Common myeloid progenitor, CD34-positive (primary cell): Measurements from ENCODE around the gene COX8C.
A peak's percentile ranks its signal among the peaks of the same experiment; 100 is the strongest.

Source experiments
- CTCF ChIA-PET: fragments of 350-600 bp; sonication (Branson Sonifier 250); formaldehyde crosslinking; loops from one replicate; lab custom pipeline; 2021; ENCODE audit warnings: antibody characterized with exemption; lab: Charles Lee
- POLR2A ChIA-PET: fragments of 350-600 bp; sonication (Branson Sonifier 250); formaldehyde crosslinking; loops from one replicate; lab custom pipeline; 2021; ENCODE audit warnings: antibody characterized with exemption; lab: Charles Lee
- DNase-seq, 3 donors: peaks; one replicate each; pipeline versions ENCODE4 v3.0.0 to v3.0.0-alpha.2; 2013
- H3K27ac ChIP-seq, 2 experiments: 1 replicate in 1 of 2; 2 replicates in 1 of 2; pipeline ENCODE4 v1.7.0; 2013; ENCODE audit warnings: inconsistent platforms in 2 of 2, low read length in 2 of 2, mild to moderate bottlenecking in 2 of 2, low read depth in 1 of 2, moderate library complexity in 1 of 2; ENCODE audit not compliant: severe bottlenecking in 2 of 2, insufficient read depth in 1 of 2, poor library complexity in 1 of 2
- H3K27me3 ChIP-seq, 5 experiments: replicated peaks in 2 of 5; 1 replicate in 3 of 5; 2 replicates in 2 of 5; pipeline versions ENCODE4 v1.6.1 to v1.7.0; 2013; ENCODE audit warnings: low read length in 4 of 5, mild to moderate bottlenecking in 2 of 5, moderate library complexity in 2 of 5, inconsistent platforms in 1 of 5; ENCODE audit not compliant: insufficient read depth in 5 of 5, control insufficient read depth in 4 of 5
- H3K36me3 ChIP-seq, 4 experiments: 1 replicate in 2 of 4; 2 replicates in 2 of 4; pipeline versions ENCODE4 v1.6.1 to v1.7.0; 2013; ENCODE audit warnings: low read length in 3 of 4, control low read depth in 1 of 4, mild to moderate bottlenecking in 1 of 4; ENCODE audit not compliant: control insufficient read depth in 4 of 4, insufficient read depth in 4 of 4
- H3K4me1 ChIP-seq, 4 experiments: 1 replicate in 3 of 4; 2 replicates in 1 of 4; pipeline versions ENCODE4 v1.6.1 to v1.7.1; 2013; ENCODE audit warnings: low read length in 3 of 4, mild to moderate bottlenecking in 3 of 4, control low read depth in 1 of 4, inconsistent platforms in 1 of 4, moderate library complexity in 1 of 4; ENCODE audit not compliant: control insufficient read depth in 4 of 4, insufficient read depth in 4 of 4; ENCODE audit errors: control extremely low read depth in 1 of 4
- H3K4me3 ChIP-seq, 7 experiments: 1 replicate in 4 of 7; 2 replicates in 3 of 7; pipeline versions ENCODE4 v1.5.1 to v1.7.0; 2013; ENCODE audit warnings: mild to moderate bottlenecking in 7 of 7, low read length in 6 of 7, moderate library complexity in 6 of 7, inconsistent platforms in 2 of 7, low read depth in 2 of 7, control low read depth in 1 of 7; ENCODE audit not compliant: insufficient read depth in 4 of 7, control insufficient read depth in 1 of 7; ENCODE audit errors: extremely low read depth in 1 of 7
- H3K9me3 ChIP-seq, 5 experiments: 1 replicate in 4 of 5; 2 replicates in 1 of 5; pipeline versions ENCODE4 v1.6.1 to v1.7.1; 2013; ENCODE audit warnings: low read length in 4 of 5, mild to moderate bottlenecking in 2 of 5, inconsistent platforms in 1 of 5, low read depth in 1 of 5, moderate library complexity in 1 of 5; ENCODE audit not compliant: control insufficient read depth in 4 of 5, insufficient read depth in 2 of 5; ENCODE audit errors: control extremely low read depth in 1 of 5
- WGBS: methylation state at CpG from one replicate; pipeline ENCODE4 v1.1.5; 2013; ENCODE audit not compliant: insufficient coverage; 5-methylcytosine and 5-hydroxymethylcytosine counted together

Gene COX8C

DNA sequence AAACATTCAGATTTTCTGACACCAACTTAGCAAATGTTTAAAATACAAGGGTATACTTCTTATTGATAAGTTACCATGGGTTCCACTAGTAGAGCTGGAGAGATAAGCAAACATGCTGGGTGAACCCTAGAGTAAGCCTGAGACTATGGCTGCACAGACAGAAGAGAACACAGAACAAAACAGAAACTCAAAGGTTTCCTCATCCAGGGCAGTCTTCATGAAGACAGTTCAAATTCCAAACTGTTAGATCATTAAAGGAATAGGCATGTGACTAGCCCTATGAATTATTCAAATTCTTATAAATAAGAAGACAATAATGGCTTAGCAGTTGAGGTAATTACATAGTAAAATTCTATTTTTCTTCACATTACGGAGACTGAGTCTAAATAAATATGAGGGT, 42.2 kb upstream of the COX8C start:
- Histone ChIP-seq H3K36me3 (no peaks in the 10 kb centered on the region), H3K4me1 (peaks cover 0 to 20% (median under 1%) of the 10 kb centered on the region in 4 experiments), H3K4me3 (no peak overlapping the region), H3K9me3 (no peaks in the 10 kb centered on the region), H3K27me3 (no peaks in the 10 kb centered on the region), H3K27ac (no peak overlapping the region)
- WGBS: no CpG with 5 or more reads among the region's 1 CpG
- POLR2A ChIA-PET: no interaction called here
- CTCF ChIA-PET: no interaction called here
- no peak for DNase-seq

DNA sequence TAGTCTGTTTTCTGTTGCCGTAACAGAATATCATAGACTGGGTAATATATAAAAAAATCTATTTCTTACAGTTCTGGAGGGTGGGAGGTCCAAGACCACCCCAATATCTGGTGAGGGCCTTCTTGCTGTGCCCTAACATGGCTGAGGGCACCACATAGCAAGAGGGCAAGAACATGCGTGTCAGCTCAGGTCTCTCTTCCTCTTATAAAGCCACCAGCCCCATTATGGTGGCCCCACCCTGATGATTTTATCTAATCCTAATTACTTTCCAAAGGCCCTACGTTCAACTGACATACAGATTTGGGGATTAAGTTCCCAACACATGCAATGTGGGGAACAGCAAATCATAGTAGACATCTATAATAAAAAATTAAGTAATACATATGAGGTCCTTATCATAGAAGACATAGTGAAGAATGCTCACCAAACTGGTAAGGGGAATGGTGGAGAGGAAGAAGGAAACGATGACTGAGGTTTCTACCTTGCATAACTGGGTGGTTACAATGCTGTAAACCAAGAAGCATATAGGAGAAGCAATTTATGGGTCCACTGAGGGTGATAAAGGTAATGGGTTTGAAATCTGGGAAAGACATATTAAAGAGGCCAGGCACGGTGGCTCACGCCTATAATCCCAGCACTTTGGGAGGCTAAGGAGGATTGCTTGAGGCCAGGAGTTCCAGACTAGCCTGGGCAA, 41.1 kb upstream of the COX8C start:
- CTCF ChIA-PET: interaction anchor here (0.8 kb wide), 1 partner anchor 8 kb away, joined by 3 read pairs; no protein-coding TSS in a partner anchor
- no peak for DNase-seq
- Histone ChIP-seq H3K27ac (no peak overlapping the region), H3K4me1 (peaks cover 0 to 17% (median 0%) of the 10 kb centered on the region in 4 experiments), H3K36me3 (peaks cover 0 to 2% (median 0%) of the 10 kb centered on the region in 4 experiments), H3K4me3 (no peak overlapping the region), H3K27me3 (no peaks in the 10 kb centered on the region), H3K9me3 (no peaks in the 10 kb centered on the region)
- 92% methylated on average over 3 of the region's 6 CpGs for WGBS
- POLR2A ChIA-PET: interaction anchor here (0.5 kb wide), 1 partner anchor 91 kb away, joined by 4 read pairs; no protein-coding TSS in a partner anchor

DNA sequence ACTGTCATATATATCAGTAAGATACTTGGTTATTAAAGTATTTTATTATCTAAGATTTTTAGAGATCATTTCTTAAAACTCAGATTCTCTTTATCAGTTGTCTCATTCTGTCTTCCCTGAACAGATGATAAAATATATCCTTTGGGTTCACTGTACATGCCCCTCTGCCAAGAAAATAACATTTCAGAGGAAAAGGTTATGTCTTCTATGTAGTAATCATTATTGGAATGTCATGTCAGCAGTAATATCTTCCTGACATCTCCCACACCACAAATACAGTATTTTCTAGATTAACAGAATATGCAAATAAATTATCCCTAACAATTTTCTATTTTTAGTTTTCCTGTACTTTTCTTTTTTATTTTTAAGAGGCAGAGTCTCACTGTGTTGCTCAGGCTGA, 40.2 kb upstream of the COX8C start:
- no peak overlapping the region for H3K4me3 ChIP-seq
- POLR2A ChIA-PET: no interaction called here
- CTCF ChIA-PET: no interaction called here

DNA sequence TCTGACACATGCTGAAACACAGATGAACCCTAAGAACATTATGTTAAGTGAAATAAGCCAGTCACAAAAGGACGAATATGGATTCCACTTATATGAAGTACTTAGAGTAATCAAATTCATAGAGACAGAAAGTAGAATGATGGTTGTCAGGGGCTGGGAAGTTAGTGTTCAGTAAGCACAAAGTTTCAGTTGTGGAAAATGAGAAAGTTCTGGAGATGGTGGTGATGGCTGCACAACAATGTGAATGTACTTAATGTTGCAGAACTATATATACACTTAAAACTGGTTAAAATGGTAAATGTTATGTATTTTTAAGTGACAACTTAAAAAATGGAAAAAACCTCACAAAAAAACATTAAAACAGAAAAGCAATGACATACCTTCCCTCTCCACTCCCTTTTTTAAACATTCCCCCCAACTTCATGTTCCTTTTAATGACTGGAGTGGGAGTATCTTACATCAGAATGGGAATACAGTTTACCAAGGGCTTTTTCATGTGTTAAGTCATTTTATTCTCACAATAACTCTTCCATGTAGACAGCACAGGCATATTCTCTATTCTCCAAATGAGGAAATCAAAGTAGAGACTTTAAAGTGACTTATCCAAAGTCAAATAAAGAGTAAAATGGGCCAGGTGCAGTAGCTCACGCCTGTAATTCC, 38.2 kb upstream of the COX8C start:
- DNase-seq: peak in 1 of 3 donors; percentile 61
- Histone ChIP-seq H3K9me3 (no peaks in the 10 kb centered on the region), H3K4me1 (peaks cover 0 to 17% (median 0%) of the 10 kb centered on the region in 4 experiments), H3K27me3 (no peaks in the 10 kb centered on the region), H3K4me3 (no peak overlapping the region), H3K27ac (no peak overlapping the region), H3K36me3 (peaks cover 0 to 2% (median 0%) of the 10 kb centered on the region in 4 experiments)
- WGBS: 100% methylated on average over 2 of the region's 2 CpGs
- ChIA-PET POLR2A (no interaction called here), CTCF (no interaction called here)

More for the DNA sequence above, 40.2 kb upstream of the COX8C start:
- no peaks in the 10 kb centered on the region for H3K27me3 ChIP-seq
- H3K36me3 ChIP-seq: peaks cover 0 to 2% (median 0%) of the 10 kb centered on the region in 4 experiments
- no peak for DNase-seq
- peaks cover 0 to 17% (median 0%) of the 10 kb centered on the region in 4 experiments for H3K4me1 ChIP-seq
- no peaks in the 10 kb centered on the region for H3K9me3 ChIP-seq
- H3K27ac ChIP-seq: no peak overlapping the region

DNA sequence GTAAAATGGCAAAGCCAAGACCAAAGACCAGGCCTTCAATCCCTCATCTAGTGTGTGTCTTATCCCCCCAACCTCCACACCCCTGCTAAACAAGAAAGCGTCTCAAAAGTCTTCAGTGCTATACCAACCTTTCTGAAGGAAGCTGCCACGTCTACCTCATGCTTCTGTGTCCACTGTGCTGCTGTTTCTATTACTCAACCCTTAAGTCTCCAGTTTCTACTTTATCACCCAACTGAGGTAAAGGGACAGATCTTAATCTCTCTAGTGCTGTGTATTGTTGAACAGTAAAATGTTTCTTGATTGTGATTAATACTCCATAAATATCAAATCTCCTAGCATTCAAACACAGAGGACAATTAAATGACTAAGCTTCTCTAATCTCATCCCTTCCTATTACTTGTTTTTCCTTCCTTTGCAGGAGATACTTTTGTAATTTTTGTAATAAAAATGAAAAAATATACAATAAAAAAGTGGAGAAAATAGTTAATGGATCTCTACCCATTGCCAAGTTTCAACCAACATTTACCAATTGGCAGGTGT, 37.5 kb upstream of the COX8C start:
- ChIA-PET POLR2A (no interaction called here), CTCF (interaction anchor here (1.0 to 1.1 kb wide), 2 partner anchors 14 to 29 kb away, joined by 3 read pairs; no protein-coding TSS in a partner anchor)
- no peaks in the 10 kb centered on the region for H3K9me3 ChIP-seq
- no peaks in the 10 kb centered on the region for H3K27me3 ChIP-seq
- H3K4me3 ChIP-seq: no peak overlapping the region
- no peak overlapping the region for H3K27ac ChIP-seq
- no peak for DNase-seq
- 86% methylated on average over 1 of the region's 2 CpGs for WGBS
- peaks cover 0 to 17% (median 0%) of the 10 kb centered on the region in 4 experiments for H3K4me1 ChIP-seq
- H3K36me3 ChIP-seq: peaks cover 0 to 2% (median 0%) of the 10 kb centered on the region in 4 experiments

DNA sequence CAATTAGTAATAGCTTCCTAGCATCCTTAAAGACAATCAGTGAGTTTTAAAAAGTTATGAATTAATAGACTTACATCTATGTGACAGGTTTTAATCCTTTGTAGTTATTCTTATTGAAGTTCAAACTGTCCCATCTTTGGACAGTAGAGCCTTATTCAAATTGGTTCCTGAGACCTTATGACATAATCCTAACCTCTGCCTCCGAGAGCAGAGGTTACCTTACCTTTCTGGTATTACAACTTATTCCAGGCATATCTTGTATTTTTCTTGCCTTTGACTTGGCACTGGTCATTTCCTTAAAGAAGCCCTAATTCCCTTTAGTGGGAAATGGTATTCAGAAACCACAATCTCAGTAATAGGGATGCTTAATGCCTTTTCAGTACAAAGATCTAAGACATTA, 35.9 kb upstream of the COX8C start:
- ChIA-PET CTCF (no interaction called here), POLR2A (no interaction called here)
- Histone ChIP-seq H3K36me3 (peaks cover 0 to 2% (median 0%) of the 10 kb centered on the region in 4 experiments), H3K9me3 (no peaks in the 10 kb centered on the region), H3K4me1 (peaks cover 0 to 8% (median 0%) of the 10 kb centered on the region in 4 experiments), H3K27me3 (no peaks in the 10 kb centered on the region), H3K27ac (no peak overlapping the region), H3K4me3 (no peak overlapping the region)
- 100% methylated on average over 1 of the region's 1 CpG for WGBS
- no peak for DNase-seq

DNA sequence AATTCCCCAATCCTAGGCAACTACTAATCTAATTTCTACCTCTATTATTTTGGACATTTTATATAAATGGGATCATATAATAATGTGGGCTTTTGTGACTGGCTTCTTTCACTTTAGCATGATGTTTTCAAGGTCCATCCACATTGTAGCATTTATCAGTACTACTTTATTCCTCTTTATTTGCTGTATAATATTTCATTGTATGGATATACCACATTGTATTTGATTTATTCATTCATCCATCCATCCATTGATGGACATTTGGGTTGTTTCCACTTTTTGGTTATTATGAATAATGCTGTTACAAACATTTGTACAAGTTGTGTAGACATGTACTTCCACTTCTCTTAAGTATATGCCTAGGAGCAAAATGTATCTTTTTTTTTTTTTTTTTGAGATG, 31.4 kb upstream of the COX8C start:
- no peak for DNase-seq
- ChIA-PET CTCF (no interaction called here), POLR2A (no interaction called here)

More for the DNA sequence above, 31.4 kb upstream of the COX8C start:
- Histone ChIP-seq H3K27ac (no peak overlapping the region), H3K27me3 (no peaks in the 10 kb centered on the region), H3K4me3 (no peak overlapping the region), H3K9me3 (no peaks in the 10 kb centered on the region), H3K36me3 (no peaks in the 10 kb centered on the region), H3K4me1 (peaks cover 0 to 33% (median 23%) of the 10 kb centered on the region in 4 experiments)
